ENCODE data around the gene MED13L. TPM values are rescaled to one million over a fixed set of nuclear protein-coding genes. Genes with fewer than 3 reads are reported as not detected.
A peak's percentile ranks its signal among the peaks of the same experiment; 100 is the strongest.

MED13L gene
- total and polyA plus RNA-seq, 8 donors: 92.4 to 123 (median 97.0) TPM

GRCh38 chr12:115998119-115998633 is 279.3 kb downstream of the MED13L start:
- Histone ChIP-seq H3K27ac (peak overlapping the region; percentile 4 to 35), H3K36me3 (peaks cover 0 to 66% of the 10 kb centered on the region in 2 donors), H3K9me3 (no peaks in the 10 kb centered on the region), H3K4me3 (no peak overlapping the region), H3K27me3 (no peaks in the 10 kb centered on the region), H3K4me1 (peaks cover 10 to 12% of the 10 kb centered on the region in 2 donors)
- TF ChIP-seq, protein P1, sequence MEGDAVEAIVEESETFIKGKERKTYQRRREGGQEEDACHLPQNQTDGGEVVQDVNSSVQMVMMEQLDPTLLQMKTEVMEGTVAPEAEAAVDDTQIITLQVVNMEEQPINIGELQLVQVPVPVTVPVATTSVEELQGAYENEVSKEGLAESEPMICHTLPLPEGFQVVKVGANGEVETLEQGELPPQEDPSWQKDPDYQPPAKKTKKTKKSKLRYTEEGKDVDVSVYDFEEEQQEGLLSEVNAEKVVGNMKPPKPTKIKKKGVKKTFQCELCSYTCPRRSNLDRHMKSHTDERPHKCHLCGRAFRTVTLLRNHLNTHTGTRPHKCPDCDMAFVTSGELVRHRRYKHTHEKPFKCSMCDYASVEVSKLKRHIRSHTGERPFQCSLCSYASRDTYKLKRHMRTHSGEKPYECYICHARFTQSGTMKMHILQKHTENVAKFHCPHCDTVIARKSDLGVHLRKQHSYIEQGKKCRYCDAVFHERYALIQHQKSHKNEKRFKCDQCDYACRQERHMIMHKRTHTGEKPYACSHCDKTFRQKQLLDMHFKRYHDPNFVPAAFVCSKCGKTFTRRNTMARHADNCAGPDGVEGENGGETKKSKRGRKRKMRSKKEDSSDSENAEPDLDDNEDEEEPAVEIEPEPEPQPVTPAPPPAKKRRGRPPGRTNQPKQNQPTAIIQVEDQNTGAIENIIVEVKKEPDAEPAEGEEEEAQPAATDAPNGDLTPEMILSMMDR (IDR thresholded peaks at IDR 0.05): peak; percentile 68 to 84
- ATAC-seq (peak; percentile 81), DNase-seq (peak in 1 of 4 donors; percentile 61)
- intact Hi-C loops (cut with DNase I): no loop called here

DNA sequence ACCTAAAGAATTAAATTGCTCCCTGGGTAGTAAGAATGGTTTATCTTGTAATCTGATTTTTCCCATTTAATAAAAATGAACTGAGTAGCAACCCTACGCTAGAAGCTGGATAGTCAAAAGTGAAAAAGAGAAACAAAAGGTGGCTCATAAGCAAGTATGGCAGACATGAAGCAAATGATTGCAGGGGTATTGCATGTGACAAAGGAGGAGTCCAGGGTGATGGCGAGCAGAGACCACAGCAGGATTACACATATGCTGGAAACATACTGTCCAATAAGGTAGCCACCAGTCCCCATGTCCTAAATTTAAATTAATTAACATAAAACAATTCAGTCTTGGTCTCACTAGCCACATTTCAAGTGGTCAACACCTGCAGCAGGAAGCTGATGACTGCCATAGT is 283.8 kb downstream of the MED13L start:
- Histone ChIP-seq H3K36me3 (peaks cover 0 to 69% of the 10 kb centered on the region in 2 donors), H3K4me3 (no peak overlapping the region), H3K27ac (no peak overlapping the region), H3K9me3 (no peaks in the 10 kb centered on the region), H3K4me1 (peaks cover 2 to 14% of the 10 kb centered on the region in 2 donors), H3K27me3 (no peaks in the 10 kb centered on the region)
- TF ChIP-seq, protein P1 (IDR thresholded peaks at IDR 0.05): no peak
- intact Hi-C loops (cut with DNase I): no loop called here
- ATAC-seq (no peak), DNase-seq (no peak)

- Histone ChIP-seq H3K9me3 (no peaks in the 10 kb centered on the region), H3K4me1 (peaks cover 0 to 10% of the 10 kb centered on the region in 2 donors), H3K27ac (no peak overlapping the region), H3K36me3 (peaks cover 0 to 76% of the 10 kb centered on the region in 2 donors), H3K27me3 (no peaks in the 10 kb centered on the region), H3K4me3 (no peak overlapping the region)
- no peak for DNase-seq
- TF ChIP-seq, protein P1 (IDR thresholded peaks at IDR 0.05): no peak
- no peak for ATAC-seq
- intact Hi-C loops (cut with DNase I): no loop called here
Observed at GRCh38 chr12:115990241-115990640, 287.3 kb downstream of the MED13L start.

DNA sequence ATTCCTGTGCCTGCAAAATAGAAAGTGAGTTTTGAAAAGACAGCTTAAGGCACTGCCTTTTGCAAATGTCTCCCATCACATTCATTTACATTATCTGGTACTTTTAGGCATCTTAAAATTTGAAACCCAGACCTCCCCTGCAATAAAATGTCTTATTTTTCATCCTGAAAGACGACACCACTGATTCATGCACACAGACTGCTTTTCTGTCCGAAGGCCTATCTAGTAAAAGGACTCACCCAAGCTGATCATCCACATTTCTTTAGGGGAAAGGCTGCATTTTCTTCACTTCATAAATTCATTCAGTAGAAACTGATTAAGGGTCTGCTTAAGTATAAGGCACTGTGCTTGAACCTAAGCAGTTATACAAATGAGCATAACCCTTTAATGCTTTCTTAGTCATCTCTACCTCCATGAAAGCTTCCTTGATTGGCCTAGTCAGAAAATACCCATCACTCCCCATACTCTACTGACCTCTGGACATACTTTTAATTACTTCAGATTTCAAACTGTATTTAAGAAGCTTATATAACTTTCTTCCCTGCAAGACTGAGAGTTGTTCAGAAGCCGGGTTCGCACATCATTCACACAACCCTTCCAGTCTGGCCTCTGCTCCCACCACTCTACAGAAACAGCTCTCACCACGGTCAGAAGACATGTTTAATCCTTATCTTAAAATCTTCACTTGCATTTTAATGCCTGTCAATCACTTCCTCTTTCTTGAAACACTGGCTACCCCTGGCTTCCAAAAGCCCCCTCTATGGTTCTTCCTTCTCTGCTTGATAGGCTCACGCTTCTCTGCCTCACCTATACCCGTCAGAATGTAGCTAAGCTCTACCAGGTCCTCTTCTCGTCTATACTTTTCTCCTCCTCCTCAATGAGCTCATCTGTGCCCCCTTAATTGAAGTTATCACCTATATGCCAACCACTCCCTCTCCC is 288.6 kb downstream of the MED13L start:
- Histone ChIP-seq H3K27me3 (no peaks in the 10 kb centered on the region), H3K9me3 (no peaks in the 10 kb centered on the region), H3K4me3 (no peak overlapping the region), H3K27ac (no peak overlapping the region), H3K36me3 (peaks cover 0 to 72% of the 10 kb centered on the region in 2 donors), H3K4me1 (peaks cover 0 to 10% of the 10 kb centered on the region in 2 donors)
- no peak for ATAC-seq
- TF ChIP-seq, protein P1 (IDR thresholded peaks at IDR 0.05): no peak
- intact Hi-C loops (cut with DNase I): no loop called here
- DNase-seq: no peak

- ATAC-seq (no peak), DNase-seq (no peak)
- intact Hi-C loops (cut with DNase I): no loop called here
- Histone ChIP-seq H3K9me3 (no peaks in the 10 kb centered on the region), H3K27me3 (no peaks in the 10 kb centered on the region), H3K27ac (no peak overlapping the region), H3K4me3 (no peak overlapping the region), H3K36me3 (peaks cover 0 to 73% of the 10 kb centered on the region in 2 donors), H3K4me1 (peaks cover 0 to 10% of the 10 kb centered on the region in 2 donors)
- TF ChIP-seq, protein P1 (IDR thresholded peaks at IDR 0.05): no peak
Observed at GRCh38 chr12:115988212-115988611, 289.3 kb downstream of the MED13L start.

All from left lung (tissue), 10 donors.